Effector memory CD8-positive, alpha-beta T cell (primary cell): Measurements from ENCODE around the gene POLK.

Experiments used
- ATAC-seq: fragments of 150-1000 bp; cut with Tn5 transposase; replicated peaks from 2 replicates; pipeline ENCODE4 v1.10.0; 2021; ENCODE audit warnings: mild to moderate bottlenecking, moderate library complexity
- DNase-seq, 3 experiments: peaks; one replicate each; pipeline ENCODE4 v3.0.0; 2021
- H3K27ac Mint-ChIP-seq, 2 donors: one replicate each; pipeline ENCODE4 v1.8.0; 2022; ENCODE audit warnings: mild to moderate bottlenecking in 2 of 2, mixed read lengths in 2 of 2, moderate library complexity in 2 of 2
- H3K27me3 Mint-ChIP-seq, 2 donors: one replicate each; pipeline ENCODE4 v1.8.0; 2022; ENCODE audit warnings: mixed read lengths in 2 of 2
- H3K36me3 Mint-ChIP-seq: one replicate; pipeline ENCODE4 v1.8.0; 2022; ENCODE audit warnings: mild to moderate bottlenecking, moderate library complexity, mixed read lengths; ENCODE audit not compliant: insufficient read depth
- H3K4me1 Mint-ChIP-seq, 2 donors: one replicate each; pipeline ENCODE4 v1.8.0; 2022; ENCODE audit warnings: low read depth in 2 of 2, mixed read lengths in 2 of 2
- H3K4me3 Mint-ChIP-seq, 2 donors: one replicate each; pipeline ENCODE4 v1.8.0; 2022; ENCODE audit warnings: mild to moderate bottlenecking in 2 of 2, mixed read lengths in 2 of 2, moderate library complexity in 2 of 2
- H3K9me3 Mint-ChIP-seq, 2 donors: one replicate each; pipeline ENCODE4 v1.8.0; 2022; ENCODE audit warnings: mixed read lengths in 2 of 2

Gene POLK

DNA sequence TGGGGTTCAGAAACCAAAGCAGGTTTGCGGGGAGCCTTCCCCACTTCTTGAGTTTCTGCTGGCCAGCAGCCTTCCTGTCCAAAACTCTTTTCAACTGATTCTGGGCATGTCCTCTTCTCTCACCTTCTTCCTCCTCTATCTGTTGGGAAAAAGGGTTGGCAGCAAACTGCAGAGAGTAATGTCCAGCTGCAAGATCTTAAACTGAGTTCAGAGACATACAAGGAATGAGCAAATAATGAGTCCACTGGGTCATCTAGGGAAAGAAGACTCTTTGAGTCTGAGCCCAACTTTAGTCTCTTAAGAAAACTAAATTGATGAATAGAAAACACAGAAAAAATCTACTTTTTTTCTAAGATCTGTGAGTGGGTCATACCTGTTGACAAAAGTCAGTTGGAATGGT is 116.1 kb downstream of the POLK start:
- ATAC-seq (no peak), DNase-seq (no peak)
- Mint-ChIP-seq H3K27ac (no peak overlapping the region), H3K9me3 (no peaks in the 10 kb centered on the region), H3K4me1 (no peaks in the 10 kb centered on the region), H3K27me3 (no peaks in the 10 kb centered on the region), H3K4me3 (no peak overlapping the region), H3K36me3 (no peaks in the 10 kb centered on the region)

DNA sequence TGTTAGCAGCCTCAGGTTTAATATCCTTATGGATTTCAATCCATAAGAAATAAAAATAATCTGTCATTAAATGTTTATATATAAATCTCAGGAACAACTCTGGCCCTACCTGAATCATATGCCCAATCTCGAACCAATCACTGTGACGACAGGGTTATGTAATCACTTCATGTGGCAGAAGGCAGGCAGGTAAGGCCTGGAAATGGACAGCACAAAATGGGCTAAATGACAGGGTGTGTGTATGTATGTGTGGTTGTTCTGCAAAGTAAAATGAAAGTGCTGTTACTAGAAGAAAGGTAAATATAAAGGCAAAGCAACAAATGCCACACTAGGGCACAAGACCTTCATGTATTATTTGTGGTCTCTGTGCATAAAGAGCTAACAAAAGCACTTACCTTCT is 119.2 kb downstream of the POLK start:
- Mint-ChIP-seq H3K36me3 (no peaks in the 10 kb centered on the region), H3K4me1 (no peaks in the 10 kb centered on the region), H3K27ac (no peak overlapping the region), H3K27me3 (peaks cover under 1% of the 10 kb centered on the region in 2 donors), H3K9me3 (no peaks in the 10 kb centered on the region), H3K4me3 (no peak overlapping the region)
- ATAC-seq (no peak), DNase-seq (no peak)

DNA sequence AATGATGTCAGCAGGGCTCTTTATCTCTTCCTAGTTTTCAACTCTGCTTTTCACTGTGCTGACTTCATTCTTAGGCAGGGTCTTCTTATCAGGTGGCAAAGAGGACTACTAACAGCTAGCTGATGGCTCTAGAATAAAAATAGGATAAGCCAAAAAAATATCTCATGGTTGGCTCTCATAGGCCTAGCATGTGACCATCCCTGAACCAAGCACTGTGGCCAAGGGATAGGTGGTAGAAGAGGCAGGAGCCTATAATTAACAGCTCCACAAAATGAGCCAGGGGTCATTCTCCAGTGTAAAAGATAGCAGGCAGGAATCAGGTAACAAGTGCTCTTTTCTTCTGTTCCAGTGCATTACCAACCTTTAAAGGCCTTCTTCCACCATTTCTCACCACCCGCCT is 120.6 kb downstream of the POLK start:
- DNase-seq (no peak), ATAC-seq (no peak)
- peaks cover 11 to 12% of the 10 kb centered on the region in 2 donors for H3K27me3 Mint-ChIP-seq
- H3K4me3 Mint-ChIP-seq = no peak overlapping the region
- H3K4me1 Mint-ChIP-seq = no peaks in the 10 kb centered on the region
- no peak overlapping the region for H3K27ac Mint-ChIP-seq
- no peaks in the 10 kb centered on the region for H3K36me3 Mint-ChIP-seq
- no peaks in the 10 kb centered on the region for H3K9me3 Mint-ChIP-seq

GRCh38 chr5:75637949-75638348 is 126.3 kb downstream of the POLK start:
- no peaks in the 10 kb centered on the region for H3K9me3 Mint-ChIP-seq
- ATAC-seq (no peak), DNase-seq (no peak)
- H3K36me3 Mint-ChIP-seq = no peaks in the 10 kb centered on the region
- no peaks in the 10 kb centered on the region for H3K4me1 Mint-ChIP-seq
- no peak overlapping the region for H3K4me3 Mint-ChIP-seq
- H3K27ac Mint-ChIP-seq = no peak overlapping the region
- H3K27me3 Mint-ChIP-seq = peaks cover 11 to 12% of the 10 kb centered on the region in 2 donors

DNA sequence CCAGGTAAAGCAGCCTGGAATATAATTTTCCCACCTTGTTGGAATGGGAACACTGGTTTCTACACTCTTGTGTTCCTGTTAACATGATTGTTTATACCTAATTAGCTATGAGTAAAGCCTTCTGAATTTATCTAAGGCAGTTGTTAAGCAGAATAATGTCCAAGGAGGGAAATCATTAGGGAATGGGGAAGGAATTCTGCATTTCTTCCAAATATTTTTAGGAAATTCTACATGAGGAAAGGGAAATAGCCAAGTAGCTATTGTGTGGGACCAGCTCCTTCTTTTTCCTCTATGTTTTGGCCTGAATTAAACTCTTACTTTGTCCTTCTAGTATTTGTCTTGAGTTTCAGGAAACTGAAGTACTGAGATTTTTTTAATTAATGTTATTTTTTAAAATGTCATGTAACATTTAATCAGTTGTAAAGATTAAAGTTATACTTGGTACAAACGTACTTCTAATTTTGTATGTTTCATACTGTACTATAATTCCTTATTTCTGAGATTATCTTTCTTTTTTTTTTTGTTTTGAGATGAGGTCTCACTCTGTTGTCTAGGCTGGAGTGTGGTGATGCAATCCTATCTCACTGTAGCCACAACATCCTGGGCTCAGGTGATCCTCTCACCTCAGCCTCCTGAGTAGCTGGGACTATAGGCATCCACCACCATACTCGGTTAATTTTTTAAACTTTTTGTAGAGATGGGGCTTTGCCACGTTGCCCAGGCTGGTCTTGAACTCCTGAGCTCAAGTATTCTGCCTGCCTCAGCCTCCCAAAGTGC is 128.0 kb downstream of the POLK start:
- no peak overlapping the region for H3K27ac Mint-ChIP-seq

DNA sequence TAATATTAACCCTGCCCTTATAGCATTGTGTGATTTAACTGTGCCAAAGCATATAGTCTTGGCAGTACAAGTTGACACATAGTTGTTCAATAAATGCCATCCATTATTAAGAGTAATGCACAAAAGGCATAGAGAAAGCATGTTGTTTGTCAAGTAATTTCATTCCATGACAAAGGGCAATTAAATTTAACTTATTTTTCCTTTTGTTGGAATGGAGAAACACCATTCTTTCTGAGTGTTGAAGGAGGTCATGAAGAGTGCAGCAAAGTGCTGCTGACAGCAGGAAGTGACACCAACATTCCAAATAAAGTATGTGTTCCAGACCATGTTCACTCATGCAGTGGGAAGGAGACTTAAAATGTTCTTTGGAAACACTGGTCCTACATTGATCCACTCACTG is 128.7 kb downstream of the POLK start:
- H3K9me3 Mint-ChIP-seq = no peaks in the 10 kb centered on the region
- no peak for DNase-seq
- H3K4me3 Mint-ChIP-seq = no peak overlapping the region
- peaks cover 11 to 12% of the 10 kb centered on the region in 2 donors for H3K27me3 Mint-ChIP-seq
- H3K4me1 Mint-ChIP-seq = no peaks in the 10 kb centered on the region
- H3K27ac Mint-ChIP-seq = no peak overlapping the region
- no peaks in the 10 kb centered on the region for H3K36me3 Mint-ChIP-seq
- ATAC-seq = no peak

More for the DNA sequence above, 128.0 kb downstream of the POLK start:
- DNase-seq (no peak), ATAC-seq (no peak)
- H3K4me1 Mint-ChIP-seq = no peaks in the 10 kb centered on the region
- peaks cover 11 to 12% of the 10 kb centered on the region in 2 donors for H3K27me3 Mint-ChIP-seq
- H3K36me3 Mint-ChIP-seq = no peaks in the 10 kb centered on the region
- no peak overlapping the region for H3K4me3 Mint-ChIP-seq
- no peaks in the 10 kb centered on the region for H3K9me3 Mint-ChIP-seq

DNA sequence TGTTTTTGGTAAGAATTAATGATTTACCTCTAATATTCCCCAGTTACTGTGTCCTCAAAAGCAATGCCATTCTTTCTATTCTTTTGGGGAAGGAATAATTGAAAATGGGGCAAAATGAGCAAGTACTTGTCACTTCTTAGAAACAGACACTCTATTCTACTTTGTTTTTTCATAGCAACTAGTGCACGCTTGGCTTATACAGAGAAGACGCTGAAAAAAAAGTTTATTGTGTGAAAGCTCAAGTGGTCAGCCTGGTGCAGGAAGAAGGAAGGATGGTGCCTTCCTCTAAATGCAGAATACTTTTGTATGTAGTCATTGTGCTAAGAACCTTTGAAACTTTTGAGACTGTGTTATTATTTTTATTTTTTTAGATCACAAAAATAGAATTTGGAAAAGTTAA is 129.1 kb downstream of the POLK start:
- Mint-ChIP-seq H3K4me1 (no peaks in the 10 kb centered on the region), H3K4me3 (no peak overlapping the region), H3K36me3 (no peaks in the 10 kb centered on the region), H3K9me3 (no peaks in the 10 kb centered on the region), H3K27ac (no peak overlapping the region), H3K27me3 (peaks cover 11% of the 10 kb centered on the region in 2 donors)
- no peak for DNase-seq
- ATAC-seq = no peak

DNA sequence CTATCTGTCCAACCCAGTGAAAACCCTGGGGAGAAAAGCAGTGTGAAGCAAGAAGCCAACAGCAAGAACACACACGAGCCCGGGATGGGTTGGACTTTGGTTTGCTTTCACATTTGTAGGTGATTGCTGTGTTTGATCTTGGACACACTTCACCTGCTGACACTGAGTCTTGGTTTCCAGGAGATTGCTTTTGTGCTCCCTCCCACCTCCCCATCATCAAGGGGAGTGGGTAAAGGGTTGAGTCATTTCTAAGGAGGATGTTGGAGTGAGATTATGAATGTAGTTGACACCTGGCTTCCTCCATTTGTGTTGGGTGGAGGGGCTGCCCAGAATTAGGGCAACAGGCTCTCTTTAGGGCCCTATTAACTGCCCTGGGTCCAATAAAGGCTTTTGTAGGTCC is 137.0 kb downstream of the POLK start:
- no peak for ATAC-seq
- Mint-ChIP-seq H3K27me3 (peaks cover 1 to 7% of the 10 kb centered on the region in 2 donors), H3K9me3 (no peaks in the 10 kb centered on the region), H3K4me3 (no peak overlapping the region), H3K27ac (no peak overlapping the region), H3K4me1 (peaks cover 0 to 3% of the 10 kb centered on the region in 2 donors), H3K36me3 (no peaks in the 10 kb centered on the region)
- no peak for DNase-seq
